Thyroid gland (tissue), 4 donors: ENCODE measurements around the gene RFX7.

Experiments used
- POLR2A ChIP-seq, 2 donors: fragments of 450-650 bp; IDR thresholded peaks; one replicate each; pipeline ENCODE4 v1.6.1; 2017; ENCODE audit warnings: antibody characterized with exemption in 2 of 2, mild to moderate bottlenecking in 2 of 2, moderate library complexity in 1 of 2
- TF ChIP-seq, protein P1 (sequence below), 6 experiments: fragments of 200-600 bp in 3 of 6; fragments of 450-650 bp in 3 of 6; sonication (generic) in 3 of 6; IDR thresholded peaks; one replicate each; pipeline ENCODE4 v1.5.1; 2016 to 2019; ENCODE audit warnings: antibody characterized with exemption in 6 of 6, mild to moderate bottlenecking in 2 of 6, inconsistent platforms in 1 of 6, moderate library complexity in 1 of 6

GRCh38 chr15:56047354-56047753 lies 196.3 kb downstream of the RFX7 start:
- TF ChIP-seq POLR2A (IDR thresholded peaks at IDR 0.05), result no peak
- TF ChIP-seq, protein P1, sequence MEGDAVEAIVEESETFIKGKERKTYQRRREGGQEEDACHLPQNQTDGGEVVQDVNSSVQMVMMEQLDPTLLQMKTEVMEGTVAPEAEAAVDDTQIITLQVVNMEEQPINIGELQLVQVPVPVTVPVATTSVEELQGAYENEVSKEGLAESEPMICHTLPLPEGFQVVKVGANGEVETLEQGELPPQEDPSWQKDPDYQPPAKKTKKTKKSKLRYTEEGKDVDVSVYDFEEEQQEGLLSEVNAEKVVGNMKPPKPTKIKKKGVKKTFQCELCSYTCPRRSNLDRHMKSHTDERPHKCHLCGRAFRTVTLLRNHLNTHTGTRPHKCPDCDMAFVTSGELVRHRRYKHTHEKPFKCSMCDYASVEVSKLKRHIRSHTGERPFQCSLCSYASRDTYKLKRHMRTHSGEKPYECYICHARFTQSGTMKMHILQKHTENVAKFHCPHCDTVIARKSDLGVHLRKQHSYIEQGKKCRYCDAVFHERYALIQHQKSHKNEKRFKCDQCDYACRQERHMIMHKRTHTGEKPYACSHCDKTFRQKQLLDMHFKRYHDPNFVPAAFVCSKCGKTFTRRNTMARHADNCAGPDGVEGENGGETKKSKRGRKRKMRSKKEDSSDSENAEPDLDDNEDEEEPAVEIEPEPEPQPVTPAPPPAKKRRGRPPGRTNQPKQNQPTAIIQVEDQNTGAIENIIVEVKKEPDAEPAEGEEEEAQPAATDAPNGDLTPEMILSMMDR (IDR thresholded peaks at IDR 0.05), result no peak
